Measurements from ENCODE around the gene SNRPB.

DNA sequence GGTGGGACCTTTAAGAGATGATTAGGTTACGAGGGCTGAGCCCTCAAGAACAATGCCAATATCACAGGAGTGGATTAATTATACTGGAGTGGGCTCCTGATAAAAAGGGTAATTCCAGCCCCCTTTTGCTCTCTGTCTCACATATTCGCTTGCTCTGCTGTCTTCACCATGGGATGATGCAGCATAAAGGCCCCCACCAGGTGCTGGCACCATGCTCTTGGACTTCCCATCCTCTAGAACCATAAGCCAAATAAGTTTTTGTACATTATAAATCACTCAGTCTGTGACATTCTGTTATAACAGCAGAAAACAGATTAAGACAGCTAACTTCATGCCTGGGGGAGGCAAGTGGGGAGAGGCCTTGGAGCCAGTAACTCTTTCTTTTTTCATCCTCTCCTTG is 9.8 kb upstream of the SNRPB start:
- TF ChIP-seq EZH2 (IDR thresholded peaks at IDR 0.05; ENCODE audit: borderline replicate concordance, low read length), result no peak
- TF ChIP-seq, protein P1, sequence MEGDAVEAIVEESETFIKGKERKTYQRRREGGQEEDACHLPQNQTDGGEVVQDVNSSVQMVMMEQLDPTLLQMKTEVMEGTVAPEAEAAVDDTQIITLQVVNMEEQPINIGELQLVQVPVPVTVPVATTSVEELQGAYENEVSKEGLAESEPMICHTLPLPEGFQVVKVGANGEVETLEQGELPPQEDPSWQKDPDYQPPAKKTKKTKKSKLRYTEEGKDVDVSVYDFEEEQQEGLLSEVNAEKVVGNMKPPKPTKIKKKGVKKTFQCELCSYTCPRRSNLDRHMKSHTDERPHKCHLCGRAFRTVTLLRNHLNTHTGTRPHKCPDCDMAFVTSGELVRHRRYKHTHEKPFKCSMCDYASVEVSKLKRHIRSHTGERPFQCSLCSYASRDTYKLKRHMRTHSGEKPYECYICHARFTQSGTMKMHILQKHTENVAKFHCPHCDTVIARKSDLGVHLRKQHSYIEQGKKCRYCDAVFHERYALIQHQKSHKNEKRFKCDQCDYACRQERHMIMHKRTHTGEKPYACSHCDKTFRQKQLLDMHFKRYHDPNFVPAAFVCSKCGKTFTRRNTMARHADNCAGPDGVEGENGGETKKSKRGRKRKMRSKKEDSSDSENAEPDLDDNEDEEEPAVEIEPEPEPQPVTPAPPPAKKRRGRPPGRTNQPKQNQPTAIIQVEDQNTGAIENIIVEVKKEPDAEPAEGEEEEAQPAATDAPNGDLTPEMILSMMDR (IDR thresholded peaks at IDR 0.05; ENCODE audit: low read length), result no peak

Data from OCI-LY1 (cell line).